ENCODE results near the gene PORCN. TPM values are rescaled to one million over a fixed set of nuclear protein-coding genes. Genes with fewer than 3 reads are reported as not detected.
"Not testable (repeated sequence)": the region's sequence is repeated elsewhere in the genome, so short reads cannot be mapped to it uniquely, and the experiment has no call there.

The PORCN gene
- total and polyA plus RNA-seq, 7 experiments from 2014 or later = 10.0 to 19.0 (median 15.5) TPM

- H3K36me3 ChIP-seq (ENCODE audit: control insufficient read depth in 2 of 3, insufficient read depth in 3 of 3, low read length in 3 of 3) = peaks cover 0 to 8% (median 0%) of the 10 kb centered on the region in 3 experiments
- no peak overlapping the region for H3K27ac ChIP-seq (ENCODE audit: low read depth, low read length)
- peaks cover 0 to 2% (median 0%) of the 10 kb centered on the region in 11 donors for H3K9me3 Mint-ChIP-seq
- peak overlapping the region in 6 of 9 donors; percentile 74 to 96 (median 94) for H3K27ac Mint-ChIP-seq
- peaks cover 8 to 10% of the 10 kb centered on the region in 2 donors for H3K4me1 ChIP-seq (ENCODE audit: control insufficient read depth in 2 of 2, insufficient read depth in 2 of 2, low read length in 2 of 2)
- POLR2A ChIA-PET = no interaction called here
- intact Hi-C loops (cut with micrococcal nuclease) = no loop called here
- no peaks in the 10 kb centered on the region for H3K27me3 Mint-ChIP-seq
- DNase-seq (no peak), ATAC-seq (no peak)
- H3K4me1 Mint-ChIP-seq = peaks cover 14 to 18% (median 16%) of the 10 kb centered on the region in 7 donors
- no peaks in the 10 kb centered on the region for H3K27me3 ChIP-seq (ENCODE audit: control insufficient read depth in 2 of 2, insufficient read depth in 2 of 2, low read length in 2 of 2)
- H3K36me3 Mint-ChIP-seq = peaks cover 0 to 13% (median 0%) of the 10 kb centered on the region in 5 donors
- CTCF ChIA-PET = no interaction called here
- no peaks in the 10 kb centered on the region for H3K9me3 ChIP-seq (ENCODE audit: control insufficient read depth in 2 of 3, low read length in 3 of 3)
- peak overlapping the region; percentile 4 to 98 (median 89) for H3K4me3 Mint-ChIP-seq
- no peak overlapping the region for H3K4me3 ChIP-seq (ENCODE audit: low read length)
These were observed 32.5 kb downstream of the PORCN start for GRCh38 chrX:48541140-48541814.

DNA sequence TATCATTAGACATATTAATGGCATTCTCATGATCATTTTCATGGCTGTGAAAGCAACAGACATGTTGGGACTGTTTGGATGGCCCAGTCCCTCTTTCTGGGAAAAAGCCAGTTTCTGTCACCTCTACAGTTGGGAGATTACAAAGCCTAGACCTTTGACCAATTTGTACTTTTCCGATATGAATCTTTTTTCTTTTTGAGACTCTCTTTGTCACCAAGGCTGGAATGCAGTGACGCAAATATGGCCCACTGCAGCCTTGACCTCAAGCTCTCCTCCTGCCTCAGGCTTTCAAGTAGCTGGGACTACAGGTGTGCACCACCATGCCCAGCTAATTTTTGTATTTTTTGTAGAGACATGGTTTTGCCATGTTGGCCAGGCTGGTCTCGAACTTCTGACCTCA lies 40.1 kb downstream of the PORCN start:
- DNase-seq (no peak), ATAC-seq (no peak)
- CTCF ChIA-PET = no interaction called here
- Mint-ChIP-seq H3K36me3 (peaks cover 0 to 10% (median 0%) of the 10 kb centered on the region in 5 donors), H3K27me3 (no peaks in the 10 kb centered on the region), H3K4me3 (no peak overlapping the region), H3K4me1 (peaks cover 0 to 8% (median 3%) of the 10 kb centered on the region in 7 donors), H3K9me3 (no peaks in the 10 kb centered on the region), H3K27ac (no peak overlapping the region)
- Histone ChIP-seq H3K27ac (ENCODE audit: low read depth, low read length) (no peak overlapping the region), H3K4me1 (ENCODE audit: control insufficient read depth in 2 of 2, insufficient read depth in 2 of 2, low read length in 2 of 2) (no peaks in the 10 kb centered on the region), H3K36me3 (ENCODE audit: control insufficient read depth in 2 of 3, insufficient read depth in 3 of 3, low read length in 3 of 3) (peaks cover 0 to 14% (median 0%) of the 10 kb centered on the region in 3 experiments), H3K27me3 (ENCODE audit: control insufficient read depth in 2 of 2, insufficient read depth in 2 of 2, low read length in 2 of 2) (no peaks in the 10 kb centered on the region), H3K9me3 (ENCODE audit: control insufficient read depth in 2 of 3, low read length in 3 of 3) (no peaks in the 10 kb centered on the region), H3K4me3 (ENCODE audit: low read length) (no peak overlapping the region)
- POLR2A ChIA-PET = no interaction called here
- intact Hi-C loops (cut with micrococcal nuclease) = no loop called here

GRCh38 chrX:48555731-48556325 lies 47.0 kb downstream of the PORCN start:
- H3K4me1 ChIP-seq (ENCODE audit: control insufficient read depth in 2 of 2, insufficient read depth in 2 of 2, low read length in 2 of 2); ATAC-seq; H3K4me3 Mint-ChIP-seq; H3K4me1 Mint-ChIP-seq; H3K27ac ChIP-seq (ENCODE audit: low read depth, low read length); CTCF ChIA-PET; H3K27me3 ChIP-seq (ENCODE audit: control insufficient read depth in 2 of 2, insufficient read depth in 2 of 2, low read length in 2 of 2); H3K9me3 ChIP-seq (ENCODE audit: control insufficient read depth in 2 of 3, low read length in 3 of 3); H3K9me3 Mint-ChIP-seq; POLR2A ChIA-PET; H3K27ac Mint-ChIP-seq; H3K27me3 Mint-ChIP-seq; intact Hi-C loops (cut with micrococcal nuclease); H3K4me3 ChIP-seq (ENCODE audit: low read length); DNase-seq: not testable (repeated sequence)
- peaks cover 0 to 22% (median 3%) of the 10 kb centered on the region in 5 donors for H3K36me3 Mint-ChIP-seq
- H3K36me3 ChIP-seq (ENCODE audit: control insufficient read depth in 2 of 3, insufficient read depth in 3 of 3, low read length in 3 of 3) = peaks cover 0 to 30% (median 9%) of the 10 kb centered on the region in 3 experiments

DNA sequence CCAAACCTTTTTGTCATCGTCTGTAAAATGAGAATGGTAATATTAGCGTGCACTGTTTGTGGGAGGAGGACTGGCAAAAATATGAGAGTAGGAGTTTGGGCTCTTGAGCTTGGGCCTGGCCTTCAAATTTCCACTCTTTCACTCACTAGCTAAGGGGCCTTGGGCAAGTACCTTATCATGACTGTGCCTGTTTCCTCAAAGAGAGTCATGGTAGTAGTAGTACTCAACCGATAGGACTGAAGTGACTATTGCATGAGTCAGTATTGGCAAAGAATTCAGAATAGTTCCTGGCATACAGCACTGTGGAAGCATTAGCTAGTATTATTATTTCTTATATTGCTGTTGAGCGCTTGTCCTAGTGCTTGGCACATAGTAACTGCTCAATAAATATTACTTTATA lies 49.5 kb downstream of the PORCN start:
- no peaks in the 10 kb centered on the region for H3K9me3 Mint-ChIP-seq
- no peak for DNase-seq
- intact Hi-C loops (cut with micrococcal nuclease) = no loop called here
- no peaks in the 10 kb centered on the region for H3K27me3 Mint-ChIP-seq
- H3K36me3 Mint-ChIP-seq = peaks cover 0 to 22% (median 3%) of the 10 kb centered on the region in 5 donors
- ChIA-PET POLR2A (no interaction called here), CTCF (no interaction called here)
- no peak overlapping the region for H3K4me3 Mint-ChIP-seq
- H3K27me3 ChIP-seq (ENCODE audit: control insufficient read depth in 2 of 2, insufficient read depth in 2 of 2, low read length in 2 of 2) = no peaks in the 10 kb centered on the region
- peak overlapping the region in 1 of 9 donors; percentile 43 for H3K27ac Mint-ChIP-seq
- H3K4me1 Mint-ChIP-seq = peaks cover 0 to 6% (median 0%) of the 10 kb centered on the region in 7 donors
- H3K27ac ChIP-seq (ENCODE audit: low read depth, low read length) = no peak overlapping the region
- H3K4me1 ChIP-seq (ENCODE audit: control insufficient read depth in 2 of 2, insufficient read depth in 2 of 2, low read length in 2 of 2) = no peaks in the 10 kb centered on the region
- H3K4me3 ChIP-seq (ENCODE audit: low read length) = no peak overlapping the region
- no peak for ATAC-seq
- no peaks in the 10 kb centered on the region for H3K9me3 ChIP-seq (ENCODE audit: control insufficient read depth in 2 of 3, low read length in 3 of 3)
- H3K36me3 ChIP-seq (ENCODE audit: control insufficient read depth in 2 of 3, insufficient read depth in 3 of 3, low read length in 3 of 3) = peaks cover 0 to 39% (median 9%) of the 10 kb centered on the region in 3 experiments

- ATAC-seq = no peak
- Histone ChIP-seq H3K4me3 (ENCODE audit: low read length) (no peak overlapping the region), H3K27ac (ENCODE audit: low read depth, low read length) (no peak overlapping the region), H3K4me1 (ENCODE audit: control insufficient read depth in 2 of 2, insufficient read depth in 2 of 2, low read length in 2 of 2) (no peaks in the 10 kb centered on the region), H3K27me3 (ENCODE audit: control insufficient read depth in 2 of 2, insufficient read depth in 2 of 2, low read length in 2 of 2) (no peaks in the 10 kb centered on the region), H3K9me3 (ENCODE audit: control insufficient read depth in 2 of 3, low read length in 3 of 3) (no peaks in the 10 kb centered on the region), H3K36me3 (ENCODE audit: control insufficient read depth in 2 of 3, insufficient read depth in 3 of 3, low read length in 3 of 3) (peaks cover 0 to 39% (median 6%) of the 10 kb centered on the region in 3 experiments)
- peaks cover 0 to 4% (median 0%) of the 10 kb centered on the region in 7 donors for H3K4me1 Mint-ChIP-seq
- ChIA-PET CTCF (no interaction called here), POLR2A (no interaction called here)
- no peak overlapping the region for H3K27ac Mint-ChIP-seq
- H3K27me3 Mint-ChIP-seq = no peaks in the 10 kb centered on the region
- no peak overlapping the region for H3K4me3 Mint-ChIP-seq
- intact Hi-C loops (cut with micrococcal nuclease) = no loop called here
- H3K36me3 Mint-ChIP-seq = peaks cover 0 to 19% (median 1%) of the 10 kb centered on the region in 5 donors
- DNase-seq = no peak
- no peaks in the 10 kb centered on the region for H3K9me3 Mint-ChIP-seq
These were observed 50.8 kb downstream of the PORCN start for GRCh38 chrX:48559636-48560035.

DNA sequence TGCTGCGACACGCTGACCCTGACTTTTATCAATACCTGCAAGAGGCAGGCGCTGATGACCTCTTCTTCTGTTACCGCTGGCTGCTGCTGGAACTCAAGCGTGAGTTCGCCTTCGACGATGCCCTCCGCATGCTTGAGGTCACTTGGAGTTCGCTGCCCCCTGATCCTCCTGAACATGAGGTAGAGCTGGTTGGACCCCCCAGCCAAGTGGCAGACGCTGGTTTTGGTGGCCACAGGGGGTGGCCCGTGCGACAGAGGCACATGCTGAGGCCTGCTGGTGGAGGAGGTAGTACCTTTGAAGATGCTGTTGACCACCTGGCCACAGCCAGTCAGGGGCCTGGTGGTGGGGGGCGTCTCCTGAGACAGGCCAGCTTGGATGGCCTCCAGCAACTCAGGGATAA lies 51.3 kb downstream of the PORCN start:
- ChIA-PET CTCF (no interaction called here), POLR2A (no interaction called here)
- H3K27me3 Mint-ChIP-seq = no peaks in the 10 kb centered on the region
- H3K36me3 Mint-ChIP-seq = peaks cover 0 to 16% (median 0%) of the 10 kb centered on the region in 5 donors
- H3K9me3 Mint-ChIP-seq = no peaks in the 10 kb centered on the region
- H3K36me3 ChIP-seq (ENCODE audit: control insufficient read depth in 2 of 3, insufficient read depth in 3 of 3, low read length in 3 of 3) = peaks cover 0 to 35% (median 2%) of the 10 kb centered on the region in 3 experiments
- no peaks in the 10 kb centered on the region for H3K27me3 ChIP-seq (ENCODE audit: control insufficient read depth in 2 of 2, insufficient read depth in 2 of 2, low read length in 2 of 2)
- H3K4me1 ChIP-seq (ENCODE audit: control insufficient read depth in 2 of 2, insufficient read depth in 2 of 2, low read length in 2 of 2) = no peaks in the 10 kb centered on the region
- intact Hi-C loops (cut with micrococcal nuclease) = no loop called here
- H3K27ac ChIP-seq (ENCODE audit: low read depth, low read length) = no peak overlapping the region
- DNase-seq (no peak), ATAC-seq (no peak)
- no peak overlapping the region for H3K4me3 Mint-ChIP-seq
- no peaks in the 10 kb centered on the region for H3K9me3 ChIP-seq (ENCODE audit: control insufficient read depth in 2 of 3, low read length in 3 of 3)
- no peak overlapping the region for H3K27ac Mint-ChIP-seq
- H3K4me3 ChIP-seq (ENCODE audit: low read length) = no peak overlapping the region
- H3K4me1 Mint-ChIP-seq = no peaks in the 10 kb centered on the region

DNA sequence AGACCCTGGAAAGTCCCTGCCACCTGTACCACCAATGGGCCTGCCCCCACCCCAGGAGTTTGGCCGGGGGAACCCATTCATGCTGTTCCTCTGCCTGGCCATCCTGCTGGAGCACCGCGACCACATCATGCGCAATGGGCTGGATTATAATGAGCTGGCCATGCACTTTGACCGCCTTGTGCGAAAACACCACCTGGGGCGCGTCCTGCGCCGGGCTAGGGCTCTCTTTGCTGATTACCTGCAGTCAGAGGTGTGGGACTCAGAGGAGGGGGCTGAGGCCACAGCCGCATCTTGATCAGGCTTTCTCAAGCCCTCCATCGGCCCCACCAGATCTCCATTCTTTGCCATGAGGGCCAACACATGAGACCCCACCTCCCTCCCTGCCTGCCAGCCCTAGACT lies 51.9 kb downstream of the PORCN start:
- Histone ChIP-seq H3K9me3 (ENCODE audit: control insufficient read depth in 2 of 3, low read length in 3 of 3) (no peaks in the 10 kb centered on the region), H3K36me3 (ENCODE audit: control insufficient read depth in 2 of 3, insufficient read depth in 3 of 3, low read length in 3 of 3) (peaks cover 0 to 32% (median 0%) of the 10 kb centered on the region in 3 experiments), H3K4me3 (ENCODE audit: low read length) (no peak overlapping the region), H3K27ac (ENCODE audit: low read depth, low read length) (no peak overlapping the region), H3K4me1 (ENCODE audit: control insufficient read depth in 2 of 2, insufficient read depth in 2 of 2, low read length in 2 of 2) (no peaks in the 10 kb centered on the region), H3K27me3 (ENCODE audit: control insufficient read depth in 2 of 2, insufficient read depth in 2 of 2, low read length in 2 of 2) (no peaks in the 10 kb centered on the region)
- Mint-ChIP-seq H3K4me3 (no peak overlapping the region), H3K4me1 (no peaks in the 10 kb centered on the region), H3K27me3 (no peaks in the 10 kb centered on the region), H3K27ac (no peak overlapping the region), H3K9me3 (no peaks in the 10 kb centered on the region), H3K36me3 (peaks cover 0 to 13% (median 0%) of the 10 kb centered on the region in 5 donors)
- CTCF ChIA-PET = no interaction called here
- no peak for ATAC-seq
- POLR2A ChIA-PET = no interaction called here
- no peak for DNase-seq
- intact Hi-C loops (cut with micrococcal nuclease) = no loop called here
